ENCODE measurements around the gene RNF157. TPM values are rescaled to one million over a fixed set of nuclear protein-coding genes. Genes with fewer than 3 reads are reported as not detected.

The RNF157 gene
- 17.5 TPM for total RNA-seq

DNA sequence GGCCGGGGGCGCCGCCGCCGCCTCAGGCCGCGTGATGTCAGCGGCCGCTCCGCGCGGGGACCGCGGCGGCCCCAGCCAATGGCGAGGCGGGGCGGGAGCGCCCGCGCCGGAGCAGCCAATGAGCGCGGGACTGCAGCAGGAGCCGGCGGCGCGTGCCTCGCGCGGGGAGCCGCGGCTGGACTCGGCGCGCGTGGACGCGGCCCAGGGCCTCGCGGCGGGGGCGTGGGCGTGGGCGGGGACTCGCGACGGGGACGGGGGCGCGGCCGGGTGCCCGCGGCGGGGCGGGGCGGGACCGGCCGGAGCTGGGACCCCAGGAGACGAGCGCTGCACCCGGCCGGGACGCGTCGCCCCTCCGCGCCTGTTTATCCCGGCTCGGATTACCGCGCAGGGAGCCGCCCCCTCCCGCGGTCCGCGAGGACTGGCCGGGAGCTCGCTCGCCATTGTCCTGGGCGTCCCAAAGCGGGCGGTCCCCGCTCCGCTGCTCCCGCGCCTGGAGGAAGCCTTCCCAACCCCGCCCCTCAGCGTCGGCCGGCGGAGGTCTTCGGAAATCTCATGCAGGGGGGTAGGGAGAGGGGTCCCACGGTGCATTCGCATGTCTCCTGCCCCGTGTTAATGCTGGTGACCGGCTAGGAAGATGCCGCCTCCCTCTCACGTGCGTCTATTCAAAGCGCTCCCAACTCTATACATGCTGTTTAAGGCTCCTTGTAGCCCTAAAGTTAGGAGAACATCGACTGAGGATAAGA is at the start of gene RNF157:
Gene RNF157, minus strand, starts transcription at position 33 of the 743 bp plus-strand sequence. CDS start 253 bp downstream, outside the sequence.
- DNase-seq: peak; percentile 71

DNA sequence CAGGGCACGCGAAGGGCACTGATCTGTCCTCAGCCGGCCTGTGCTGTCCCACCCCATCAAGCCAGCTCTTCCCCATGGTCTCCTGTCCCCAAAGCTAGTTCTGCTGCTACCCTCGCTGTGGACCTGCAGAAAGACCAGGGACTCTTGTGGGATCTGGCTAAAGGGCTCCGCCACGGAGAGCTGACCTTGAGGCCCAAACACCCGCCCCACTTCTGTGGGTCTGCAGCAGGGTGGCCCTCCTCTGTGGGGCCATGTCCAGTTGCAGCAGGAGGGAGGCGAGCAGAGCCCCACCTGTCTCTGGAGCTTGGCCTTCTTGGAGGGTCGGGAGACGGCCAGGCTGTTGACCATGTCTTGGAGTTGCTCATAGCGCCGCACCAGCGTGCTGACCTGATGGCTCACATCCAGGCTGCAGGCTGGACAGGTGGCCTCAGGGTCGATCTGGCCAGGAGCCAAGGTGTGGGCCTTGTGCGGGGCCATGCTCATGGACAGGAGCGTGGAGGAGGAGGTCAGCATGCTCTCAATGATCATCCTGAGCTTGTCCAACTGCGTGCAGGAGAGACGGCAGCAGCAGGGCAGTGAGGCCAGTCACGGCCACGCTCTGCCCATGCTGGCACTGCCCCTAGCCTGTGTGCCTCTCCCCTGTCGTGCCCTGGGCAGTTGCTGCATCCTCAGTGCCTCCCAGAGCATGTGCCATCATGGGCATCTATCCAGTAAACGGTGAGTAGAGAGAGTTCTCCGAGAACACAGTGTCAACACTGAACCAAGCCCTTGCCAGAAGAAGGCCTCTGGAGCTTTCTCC is 41.5 kb upstream of the RNF157 start:
- DNase-seq: no peak

DNA sequence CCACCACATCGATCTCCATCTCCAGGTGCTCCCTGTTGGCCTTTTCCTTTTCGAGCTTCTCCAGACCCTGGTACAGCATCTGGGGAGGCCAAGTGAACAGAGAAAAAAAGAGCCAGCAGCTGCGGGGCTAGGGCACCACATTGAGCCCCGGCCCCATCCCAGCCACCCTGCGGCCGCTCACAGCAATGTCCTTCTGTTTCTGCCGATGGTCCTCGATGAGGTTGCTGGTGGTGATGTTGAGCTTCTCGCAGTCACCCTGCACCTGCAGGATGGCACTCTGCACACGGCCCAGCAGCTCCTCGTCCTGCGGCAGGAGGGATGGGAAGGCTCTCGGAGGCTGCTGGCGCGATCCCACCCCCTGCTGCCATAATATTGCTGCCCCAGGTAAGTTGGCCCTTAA is 40.4 kb upstream of the RNF157 start:
- no peak for DNase-seq

DNA sequence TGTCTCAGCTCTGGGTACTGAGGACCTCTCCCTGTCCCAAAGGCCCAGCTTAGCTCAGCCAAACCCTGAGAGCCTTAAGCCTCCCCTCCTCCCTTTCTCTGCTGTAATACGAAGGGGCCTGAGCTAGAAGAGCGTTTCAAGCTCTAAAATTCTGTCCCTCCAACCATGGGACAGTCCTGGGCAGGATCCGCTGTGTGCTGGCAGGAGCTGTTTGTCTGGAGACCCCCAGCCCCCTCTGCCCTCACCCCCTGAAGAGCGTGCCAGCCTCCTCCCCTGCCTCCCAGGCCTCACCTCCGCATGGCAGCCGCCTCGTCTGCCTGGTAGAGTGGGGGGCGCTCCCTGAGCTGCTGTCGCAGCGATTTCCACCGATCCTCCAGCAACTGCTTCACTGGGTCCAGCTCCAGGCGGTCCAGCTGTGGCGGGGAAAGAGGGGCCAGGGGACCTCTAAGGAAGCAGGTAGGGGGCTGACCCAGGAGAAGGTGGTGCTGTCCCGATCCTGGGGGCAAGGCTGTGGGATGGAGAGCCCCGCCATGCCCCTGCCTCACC is 39.5 kb upstream of the RNF157 start:
- no peak for DNase-seq

DNA sequence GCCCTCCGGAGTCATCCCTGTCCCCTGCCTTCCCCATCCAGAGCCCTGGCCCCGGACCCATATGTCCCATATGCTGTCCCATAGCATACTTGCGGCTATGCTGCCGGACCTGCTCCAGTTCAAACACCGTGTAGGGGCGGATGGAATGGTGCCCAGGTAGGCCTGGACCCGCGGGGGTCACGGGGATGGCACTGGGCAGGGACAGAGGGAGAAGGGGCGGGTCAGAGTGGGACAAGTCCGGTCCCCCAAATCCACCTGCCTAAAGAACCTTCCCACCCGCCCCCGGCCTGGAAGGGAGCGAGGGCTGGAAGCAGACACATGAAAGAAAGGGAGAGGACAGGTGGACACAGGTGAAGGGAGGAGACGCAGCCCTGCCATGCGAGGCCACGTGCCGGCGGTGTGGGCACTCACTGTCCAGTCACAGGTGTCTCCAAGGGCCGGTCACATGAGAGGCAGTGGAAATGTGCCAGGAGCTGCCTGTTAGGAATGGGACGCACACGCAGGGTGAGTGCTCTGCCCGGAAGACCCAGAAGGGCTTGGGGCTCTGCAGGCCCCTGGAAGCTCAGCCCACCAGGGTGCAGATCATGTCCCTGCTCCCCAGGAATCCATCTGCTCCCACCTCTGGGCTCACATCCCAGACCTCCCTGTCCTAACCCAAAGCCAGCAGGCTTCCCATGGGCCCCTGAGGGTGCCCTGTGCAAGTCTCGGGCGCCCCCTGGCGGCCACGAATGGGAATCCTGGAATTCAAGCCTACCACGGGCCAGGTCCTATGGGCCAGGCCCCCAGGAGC is 38.9 kb upstream of the RNF157 start:
- peak; percentile 41 for DNase-seq

DNA sequence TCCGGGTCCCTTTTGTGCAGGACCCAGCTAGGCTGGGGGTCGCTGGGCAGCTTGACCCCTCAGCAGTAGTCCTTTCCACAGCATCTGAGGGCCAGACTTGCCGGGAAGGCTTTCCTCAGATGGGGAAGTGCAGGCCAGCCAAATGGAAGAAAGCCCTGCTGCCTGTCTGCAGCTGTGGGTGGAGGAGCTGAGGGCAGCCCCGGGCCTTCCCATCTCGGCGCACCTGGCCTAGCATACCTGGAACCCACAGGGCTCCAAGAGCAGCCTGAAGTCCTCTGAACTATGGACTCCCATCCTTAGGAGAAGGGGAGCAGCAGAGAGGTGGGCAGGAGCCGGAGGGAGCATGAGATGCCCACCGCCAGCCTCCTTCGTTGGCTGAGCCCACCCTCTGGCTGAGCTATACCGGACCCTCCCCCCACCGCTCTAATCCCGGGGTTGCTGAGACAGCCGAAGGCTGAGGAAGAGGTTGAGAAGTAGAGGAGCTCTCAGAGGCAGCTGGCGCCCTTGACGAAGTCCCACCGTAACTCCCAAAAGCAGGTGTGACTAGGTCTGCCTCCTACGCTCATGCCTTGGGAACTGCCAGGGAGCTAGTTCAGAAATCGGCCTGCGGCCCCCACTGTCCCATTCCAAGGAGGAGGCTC is 38.1 kb upstream of the RNF157 start:
- DNase-seq: no peak

DNA sequence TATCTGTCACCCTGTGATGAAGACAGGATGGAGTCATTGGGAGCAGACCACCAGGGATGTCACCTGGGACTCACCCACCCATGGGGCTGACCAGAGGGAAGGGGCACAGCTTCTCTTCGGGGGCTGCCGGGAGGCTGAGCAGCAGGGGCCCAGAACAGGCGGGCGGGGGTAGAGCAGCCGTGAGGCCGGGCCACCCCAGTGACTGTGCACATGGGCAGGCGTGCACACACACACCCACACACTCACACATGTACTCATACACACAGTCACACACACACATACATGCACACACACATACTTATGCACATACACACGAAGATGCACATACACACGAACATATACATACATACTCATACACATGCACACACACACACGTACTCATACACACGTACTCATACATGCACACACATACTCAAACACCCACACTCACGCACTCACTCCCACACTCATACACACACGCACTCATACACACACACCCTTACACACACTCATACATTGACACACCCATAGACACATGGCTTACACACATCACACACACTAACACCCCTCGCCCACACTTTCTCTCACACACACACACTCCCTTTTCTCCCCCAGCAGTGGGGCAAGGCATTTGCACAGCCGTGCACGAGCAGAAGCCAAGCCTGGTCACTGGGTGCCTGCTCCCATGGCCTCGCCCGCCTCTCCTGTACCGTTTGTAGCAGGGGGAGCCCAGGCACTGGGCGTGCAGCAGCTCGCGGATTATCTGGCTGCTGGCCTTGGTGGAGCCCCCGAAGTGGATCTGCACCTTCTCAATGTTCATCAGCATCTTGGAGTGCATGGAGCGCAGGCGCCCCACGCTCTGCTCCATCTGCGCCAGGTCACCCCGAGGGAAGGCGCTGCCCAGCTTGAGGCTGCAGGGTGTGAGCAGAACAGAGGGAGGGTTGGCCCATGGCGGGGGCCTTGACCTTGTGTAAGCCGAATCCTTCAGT is 37.3 kb upstream of the RNF157 start:
- DNase-seq: no peak

DNA sequence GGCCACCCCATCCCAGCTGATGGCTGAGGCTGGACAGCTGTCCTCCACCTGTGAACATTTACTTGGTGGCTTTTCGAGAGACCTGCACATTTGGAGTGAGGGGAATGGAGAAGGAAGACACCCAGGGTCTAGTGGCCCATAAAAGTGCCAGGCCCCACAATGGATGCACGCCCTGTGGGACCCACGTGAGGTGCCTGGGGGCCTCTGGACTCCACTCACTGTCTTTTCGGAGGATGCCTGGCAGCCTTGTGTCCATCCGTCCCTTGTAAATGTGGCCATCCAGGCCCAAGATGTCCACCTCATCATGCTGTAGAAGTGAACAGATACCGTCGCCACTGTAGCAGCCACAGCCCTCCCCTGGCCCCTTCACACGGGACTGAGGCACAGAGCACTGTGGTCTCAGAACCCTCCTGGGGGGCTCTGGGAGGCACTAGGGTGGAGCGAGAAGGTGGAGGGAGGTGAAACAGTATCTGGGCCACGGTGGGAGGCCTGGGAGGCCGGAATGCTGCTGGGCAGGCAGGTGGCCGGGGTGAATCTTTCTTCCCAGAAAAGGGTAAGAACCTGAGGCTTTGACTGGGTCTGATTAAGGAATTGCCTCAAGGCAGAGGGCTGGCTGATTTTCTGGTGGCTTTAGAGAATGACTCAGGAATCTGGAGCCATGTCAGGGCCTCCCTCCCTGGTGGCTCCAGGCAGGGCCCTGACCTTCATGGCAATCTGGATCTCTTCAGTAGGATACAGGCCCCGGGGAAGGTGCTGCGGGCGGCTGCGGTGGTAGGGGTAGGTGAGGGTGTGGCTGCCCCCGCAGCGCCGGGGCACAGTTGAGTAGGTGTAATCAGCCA is 36.4 kb upstream of the RNF157 start:
- no peak for DNase-seq

DNA sequence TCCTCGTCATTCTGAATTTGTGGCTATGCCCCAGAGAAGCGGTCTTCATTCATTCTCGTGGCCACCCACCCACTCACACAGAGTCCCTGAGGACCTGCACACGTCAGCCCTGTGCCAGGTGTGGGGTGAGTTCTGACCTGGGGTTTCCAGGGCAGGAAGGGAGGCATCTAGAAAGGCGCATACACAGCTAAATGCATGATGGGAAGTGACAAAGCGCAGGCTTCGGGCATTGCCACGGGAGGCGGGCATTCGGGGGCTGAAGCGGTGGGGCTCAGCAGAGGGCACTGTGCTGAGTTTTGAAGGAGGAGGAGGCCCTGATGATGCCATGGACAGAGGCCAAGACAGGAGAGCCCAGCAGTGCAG is 35.8 kb upstream of the RNF157 start:
- DNase-seq: no peak

DNA sequence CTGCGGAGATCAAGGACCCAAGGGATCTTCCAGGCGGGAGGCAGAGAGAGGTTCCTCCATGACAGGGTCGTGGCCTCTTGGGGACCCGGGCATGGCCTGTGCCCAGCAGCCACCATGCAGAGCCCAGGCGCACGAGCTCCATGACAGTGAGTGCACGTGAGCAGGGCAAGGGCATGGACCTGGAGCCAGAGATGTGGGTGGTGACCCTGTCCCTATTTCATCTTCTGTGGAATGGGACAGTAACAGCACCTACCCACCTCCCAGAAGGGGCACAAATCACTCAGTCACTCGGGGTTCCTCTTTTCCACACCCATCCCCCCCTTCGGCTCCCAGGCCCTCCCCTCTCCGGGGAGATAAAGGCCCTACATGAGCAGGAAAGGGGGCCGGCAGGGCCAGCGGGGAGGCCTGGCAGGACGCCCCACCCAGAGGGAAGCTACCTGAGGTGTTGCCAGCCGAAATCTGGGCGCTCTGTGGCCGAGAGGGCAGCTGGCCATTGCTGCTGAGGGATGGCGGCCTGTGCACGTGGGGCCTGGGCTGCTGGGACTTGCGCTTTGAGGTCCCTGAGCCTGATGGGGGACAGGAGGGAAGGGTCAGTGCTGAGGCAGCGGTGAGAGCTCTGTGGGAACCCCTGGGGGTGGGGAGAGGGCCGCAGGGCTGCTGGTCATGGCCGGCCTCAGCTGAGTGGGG is 35.2 kb upstream of the RNF157 start:
- no peak for DNase-seq

DNA sequence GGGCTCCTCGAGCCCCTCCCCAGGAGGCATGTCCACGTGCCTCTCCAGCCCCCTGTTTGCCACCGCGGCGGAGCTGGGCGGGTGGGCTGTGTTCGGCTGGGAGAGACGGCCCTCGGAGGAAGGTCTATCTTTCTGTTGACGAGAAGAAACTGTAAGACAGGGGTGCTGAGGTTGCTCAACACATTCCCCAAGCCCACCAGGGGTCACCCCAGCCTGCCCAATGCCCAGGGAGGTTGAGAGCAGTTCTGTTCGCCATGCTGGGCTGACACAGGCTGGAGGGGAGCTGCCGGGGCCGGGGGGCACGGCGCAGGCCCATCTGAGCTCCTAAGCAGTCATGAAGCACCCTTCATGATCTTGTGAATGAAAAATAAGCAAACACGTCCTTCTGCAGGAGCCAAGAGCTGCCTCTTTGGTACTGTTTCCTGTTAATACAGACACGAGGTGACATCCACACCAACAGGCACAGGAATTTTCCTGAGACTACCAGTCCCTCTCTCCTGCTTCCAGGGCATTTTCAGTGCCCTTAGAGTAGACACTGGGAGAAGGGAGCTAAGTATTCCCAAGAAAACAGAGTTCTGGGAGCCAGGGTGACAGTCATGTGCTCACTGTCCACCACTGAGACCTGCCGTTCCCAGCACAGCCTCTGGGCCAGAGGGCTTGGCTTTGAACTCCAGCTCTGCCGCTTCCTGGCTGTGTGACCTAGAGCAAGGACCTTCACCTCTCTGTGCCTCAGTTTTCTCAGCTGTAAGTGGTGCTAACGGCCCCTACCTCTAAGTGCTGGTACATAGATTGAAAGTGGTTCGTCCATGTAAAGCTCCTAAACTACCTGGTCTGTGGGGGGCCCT is 34.0 kb upstream of the RNF157 start:
- DNase-seq: no peak

DNA sequence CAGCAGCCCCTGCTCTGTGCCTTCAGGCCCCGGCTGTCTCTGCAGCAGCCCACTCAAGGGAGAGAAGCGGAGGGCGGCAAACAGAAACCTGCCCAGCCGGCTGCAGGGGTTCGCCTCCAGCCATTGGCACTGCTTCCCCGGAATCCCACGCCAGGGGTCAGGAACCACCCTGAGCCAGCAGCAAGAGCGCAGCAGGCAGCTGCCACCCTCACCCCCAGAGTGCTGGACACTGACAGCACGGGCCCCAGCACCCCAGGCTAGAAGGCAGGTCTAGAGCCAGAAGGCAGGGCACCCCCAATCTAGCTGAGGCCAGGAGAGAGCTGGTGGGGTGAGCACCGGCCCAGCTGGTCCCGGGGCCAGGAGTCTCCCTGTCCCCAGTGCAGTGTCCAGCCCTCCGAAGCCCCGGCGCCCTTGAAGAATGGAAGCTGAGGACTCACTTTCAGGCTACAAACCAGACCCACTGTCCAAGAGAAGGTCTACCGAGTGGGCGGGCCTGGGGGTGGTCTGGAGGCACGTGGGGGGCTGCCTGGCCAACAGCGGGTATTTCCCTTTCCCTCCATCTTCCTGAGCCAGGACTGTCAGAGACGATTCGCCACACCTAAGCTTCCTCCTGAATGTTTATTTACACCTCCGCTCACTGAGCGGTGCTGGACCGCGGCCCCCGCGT is 33.3 kb upstream of the RNF157 start:
- DNase-seq: no peak

DNA sequence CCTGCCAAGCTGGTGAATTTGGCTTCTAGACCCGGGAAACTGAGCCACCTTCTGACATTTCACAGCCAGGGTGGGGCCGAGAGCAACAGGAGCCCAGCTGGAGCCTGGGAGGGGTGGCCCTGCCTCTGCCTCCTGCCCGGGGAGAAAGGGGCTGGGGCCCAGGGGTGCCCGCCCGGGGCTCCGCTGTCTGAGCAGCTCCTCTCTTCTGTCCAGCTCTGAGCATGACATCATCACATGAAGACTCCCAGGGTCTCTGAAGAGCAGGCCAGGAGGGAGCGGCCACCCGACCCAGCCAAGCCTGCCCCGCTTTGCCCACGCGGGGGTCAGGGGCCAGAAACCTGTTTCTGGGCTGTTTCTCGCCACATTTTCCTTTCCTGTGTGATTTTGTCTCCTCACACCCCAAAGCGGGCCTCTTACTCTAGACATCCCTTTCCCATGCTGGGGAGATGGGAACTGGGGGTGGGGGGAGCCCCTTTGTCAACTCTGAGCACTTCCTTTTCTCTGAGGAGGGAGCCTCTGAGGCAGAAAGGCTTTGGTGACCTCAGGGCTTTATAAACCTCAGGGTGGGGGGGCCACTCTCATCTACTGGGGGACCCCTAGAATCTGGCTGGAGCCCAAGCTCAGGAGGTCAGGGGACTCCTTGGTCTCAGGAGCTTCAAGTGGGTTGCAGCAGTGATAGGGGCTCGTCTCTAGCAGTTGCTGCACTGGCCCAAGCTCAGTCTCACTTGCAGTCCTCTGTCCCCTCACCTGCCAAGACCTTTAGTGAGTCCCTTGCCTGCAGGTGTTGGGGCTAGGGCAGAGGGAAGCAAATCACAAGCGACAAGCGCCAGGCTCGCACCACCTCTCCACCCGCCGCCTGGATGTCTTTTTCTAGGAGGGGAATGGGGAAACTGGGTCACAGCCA is 32.5 kb upstream of the RNF157 start:
- DNase-seq: no peak

DNA sequence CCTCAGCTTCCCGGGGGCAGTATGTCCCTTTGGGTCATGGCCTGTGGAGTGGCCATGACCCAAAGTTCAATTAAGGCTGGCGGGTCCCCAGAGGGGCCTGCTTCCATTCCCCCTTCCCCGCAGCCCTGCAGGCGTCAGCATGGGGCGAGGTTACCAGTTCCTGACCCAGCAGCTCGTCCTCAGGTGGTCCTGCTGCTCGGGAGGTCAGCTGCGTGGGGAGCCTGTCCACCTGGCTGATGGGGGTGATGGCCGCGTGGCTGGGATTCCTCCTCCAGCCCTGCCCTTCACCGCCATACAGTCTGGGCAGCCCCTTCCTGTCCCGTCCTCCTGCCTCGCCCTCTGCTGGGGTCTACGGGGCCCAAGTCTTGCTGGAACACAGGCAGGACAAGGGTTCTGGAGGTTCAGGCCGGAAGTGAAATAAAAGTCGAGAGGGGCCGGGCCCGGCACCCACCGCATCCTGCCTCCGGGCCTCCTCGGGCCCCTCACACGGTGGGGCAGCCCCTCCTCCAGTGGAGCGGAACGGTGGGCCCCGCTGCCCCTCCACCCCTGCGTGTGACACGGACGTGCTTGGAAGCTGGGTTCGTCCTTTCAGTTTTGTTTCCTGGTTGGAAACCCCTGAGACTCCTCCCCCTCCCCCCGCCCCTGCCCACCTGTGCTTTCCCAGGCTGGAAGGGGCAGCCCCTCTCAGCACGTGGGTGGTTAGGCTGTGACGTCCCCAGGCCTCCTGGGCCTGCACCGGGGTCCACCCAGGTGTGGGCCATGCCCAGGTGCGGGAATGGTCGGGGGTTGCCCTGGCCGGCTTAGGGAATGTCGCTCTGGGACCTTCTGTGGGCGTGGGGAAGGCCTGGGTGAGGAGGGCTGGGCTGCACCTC is 31.6 kb upstream of the RNF157 start:
- DNase-seq: no peak

DNA sequence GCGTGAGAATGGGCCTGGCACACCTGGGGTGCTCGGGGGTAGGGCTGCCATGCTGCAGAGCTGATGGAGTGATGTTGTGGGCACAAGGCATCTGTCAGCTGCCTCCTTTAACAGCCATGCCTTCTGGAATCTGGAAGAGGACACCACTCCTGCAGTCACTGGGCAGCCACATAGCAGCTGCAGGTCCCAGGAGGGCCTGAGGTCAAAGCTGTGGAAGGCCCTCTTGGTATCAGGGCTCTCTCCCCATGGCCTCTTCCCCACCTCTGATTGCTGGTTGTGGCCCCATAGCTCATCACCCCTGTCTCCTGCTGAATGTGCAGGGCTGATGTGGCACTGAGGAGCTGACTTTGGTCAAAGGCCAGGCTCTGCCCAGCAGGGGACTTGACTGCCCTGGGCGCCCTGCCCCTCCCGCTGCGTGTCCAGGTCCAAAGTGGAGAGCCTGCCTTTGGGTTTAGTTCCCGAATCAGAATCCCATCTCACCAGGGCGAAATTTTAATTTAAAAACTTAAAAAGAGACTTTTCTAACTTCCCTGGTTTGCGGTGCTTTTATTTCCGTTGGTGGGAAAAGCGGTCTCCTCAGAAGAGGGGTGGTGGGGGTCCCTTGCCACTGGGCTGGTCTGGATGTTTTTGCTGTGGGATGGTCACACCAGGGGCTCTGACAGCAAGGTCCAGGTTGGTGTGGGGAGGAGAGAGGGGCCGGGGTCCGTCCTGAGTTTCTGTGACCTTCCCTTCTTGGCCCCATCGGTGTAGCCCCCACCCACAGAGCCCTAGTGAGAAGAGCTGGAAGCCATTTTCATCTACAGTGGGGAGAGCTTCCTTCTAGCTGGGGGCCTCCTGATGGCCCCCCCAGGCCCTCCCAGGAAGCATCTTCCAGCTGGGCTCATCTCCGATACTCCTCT is 30.7 kb upstream of the RNF157 start:
- DNase-seq: no peak

Data from occipital lobe (tissue), 2 donors.